ENCODE measurements around the gene EIF4E1B. TPM values are rescaled to one million over a fixed set of nuclear protein-coding genes. Genes with fewer than 3 reads are reported as not detected.

The EIF4E1B gene
- total and polyA plus RNA-seq, 2 donors (not counting 1 experiment from before 2014, with no cell fraction given) = not detected

DNA sequence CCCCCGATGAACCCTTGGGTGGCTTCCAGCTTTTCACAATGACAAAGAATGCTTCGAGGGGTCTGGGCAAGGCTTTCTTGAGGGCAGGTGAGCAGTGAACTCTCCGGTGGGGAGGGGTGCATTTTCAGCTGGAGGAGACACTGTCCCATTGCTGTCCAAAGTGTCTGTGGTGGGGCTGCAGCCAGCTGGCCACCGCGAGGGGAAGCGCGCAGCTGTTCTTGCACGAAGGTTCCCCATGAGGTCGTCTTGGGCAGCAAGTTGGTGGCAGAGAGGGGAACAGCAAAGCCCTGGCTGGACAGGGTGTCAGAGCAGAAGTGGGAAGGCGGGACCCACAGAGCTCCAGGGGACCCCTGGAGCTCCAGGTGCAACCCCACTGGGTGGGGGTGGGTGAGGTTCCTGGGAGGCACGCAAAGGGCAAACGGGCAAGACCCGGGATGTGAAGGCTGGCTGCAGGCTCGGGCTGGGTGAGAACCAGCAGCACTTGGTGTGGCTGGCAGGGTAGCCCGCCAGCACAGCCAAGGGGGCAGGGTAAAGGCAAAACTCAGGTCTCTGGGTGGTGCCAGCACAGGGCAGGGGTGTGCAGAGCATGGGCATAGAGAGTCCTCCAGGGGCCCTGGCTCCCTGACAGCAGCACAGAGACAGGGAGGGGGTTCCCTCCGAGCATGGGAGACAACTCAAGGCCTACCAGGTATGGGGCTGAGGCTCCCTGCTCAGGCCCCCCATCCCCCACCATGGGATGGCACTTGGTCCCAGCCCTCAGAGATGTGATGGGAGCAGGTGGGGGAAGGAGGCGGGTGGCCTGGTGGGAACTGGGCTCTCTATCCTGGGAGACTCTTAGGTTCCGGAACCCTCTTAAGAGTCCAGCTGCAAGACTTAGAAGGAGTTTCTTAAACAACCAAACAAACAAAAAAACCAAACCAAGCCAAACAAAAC is 43.4 kb downstream of the EIF4E1B start:
- no peaks in the 10 kb centered on the region for H3K9me3 ChIP-seq (ENCODE audit: control insufficient read depth, insufficient read depth, low read depth, low read length)
- H4K20me1 ChIP-seq (ENCODE audit: control insufficient read depth, extremely low read depth, insufficient read depth, low read length) = no peaks in the 10 kb centered on the region
- H3K27me3 ChIP-seq (ENCODE audit: control insufficient read depth, insufficient read depth, low read length) = peaks cover 24% of the 10 kb centered on the region
- no peak overlapping the region for H3K9ac ChIP-seq (ENCODE audit: insufficient read depth, low read length)
- DNase-seq (ENCODE audit: low read depth in 2 of 2) = no peak
- no peak overlapping the region for H3K4me3 ChIP-seq (replicated peaks in 1 of 4; ENCODE audit: control extremely low read depth in 1 of 4, insufficient read depth in 1 of 4, low read depth in 3 of 4, low read length in 4 of 4)
- H3K4me1 ChIP-seq (ENCODE audit: control insufficient read depth, extremely low read depth, insufficient read depth, low read length) = peaks cover 5% of the 10 kb centered on the region
- no peaks in the 10 kb centered on the region for H3K36me3 ChIP-seq (ENCODE audit: control insufficient read depth, insufficient read depth, low read length)
- no peaks in the 10 kb centered on the region for H3K79me2 ChIP-seq (ENCODE audit: control insufficient read depth, insufficient read depth, low read length)
- TF ChIP-seq EZH2 (IDR thresholded peaks at IDR 0.05; ENCODE audit: low read length, missing control alignments) = no peak
- TF ChIP-seq, protein P1, sequence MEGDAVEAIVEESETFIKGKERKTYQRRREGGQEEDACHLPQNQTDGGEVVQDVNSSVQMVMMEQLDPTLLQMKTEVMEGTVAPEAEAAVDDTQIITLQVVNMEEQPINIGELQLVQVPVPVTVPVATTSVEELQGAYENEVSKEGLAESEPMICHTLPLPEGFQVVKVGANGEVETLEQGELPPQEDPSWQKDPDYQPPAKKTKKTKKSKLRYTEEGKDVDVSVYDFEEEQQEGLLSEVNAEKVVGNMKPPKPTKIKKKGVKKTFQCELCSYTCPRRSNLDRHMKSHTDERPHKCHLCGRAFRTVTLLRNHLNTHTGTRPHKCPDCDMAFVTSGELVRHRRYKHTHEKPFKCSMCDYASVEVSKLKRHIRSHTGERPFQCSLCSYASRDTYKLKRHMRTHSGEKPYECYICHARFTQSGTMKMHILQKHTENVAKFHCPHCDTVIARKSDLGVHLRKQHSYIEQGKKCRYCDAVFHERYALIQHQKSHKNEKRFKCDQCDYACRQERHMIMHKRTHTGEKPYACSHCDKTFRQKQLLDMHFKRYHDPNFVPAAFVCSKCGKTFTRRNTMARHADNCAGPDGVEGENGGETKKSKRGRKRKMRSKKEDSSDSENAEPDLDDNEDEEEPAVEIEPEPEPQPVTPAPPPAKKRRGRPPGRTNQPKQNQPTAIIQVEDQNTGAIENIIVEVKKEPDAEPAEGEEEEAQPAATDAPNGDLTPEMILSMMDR (conservative IDR thresholded peaks at IDR 0.05 in 1 of 2, IDR thresholded peaks at IDR 0.05 in 1 of 2; ENCODE audit: low read depth in 1 of 2, low read length in 2 of 2) = no peak
- no peak overlapping the region for H3K27ac ChIP-seq (ENCODE audit: insufficient read depth, low read length)
- no peak overlapping the region for H3K4me2 ChIP-seq (ENCODE audit: extremely low read depth, insufficient read depth, low read length)
- no peak overlapping the region for H2AFZ ChIP-seq (ENCODE audit: low read length)

DNA sequence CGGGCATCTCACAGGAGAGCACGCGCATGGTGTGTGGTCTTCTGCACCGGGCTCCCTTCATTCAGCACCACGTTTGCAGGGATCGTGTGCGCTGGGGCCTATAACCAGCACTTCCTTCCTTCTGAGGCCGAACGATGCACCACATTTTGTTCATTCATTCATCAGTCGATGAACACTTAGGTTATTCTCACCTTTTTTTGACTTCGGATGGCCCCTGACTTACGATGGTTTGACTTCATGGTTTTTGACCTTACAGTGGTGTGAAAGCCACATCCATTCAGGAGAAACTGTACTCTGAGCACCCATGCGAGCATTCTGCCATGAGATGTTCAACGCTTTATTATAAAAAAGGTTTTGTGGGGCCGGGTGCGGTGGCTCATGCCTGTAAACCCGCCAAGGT is 44.3 kb downstream of the EIF4E1B start:
- TF ChIP-seq, protein P1 (conservative IDR thresholded peaks at IDR 0.05 in 1 of 2, IDR thresholded peaks at IDR 0.05 in 1 of 2; ENCODE audit: low read depth in 1 of 2, low read length in 2 of 2) = no peak
- TF ChIP-seq EZH2 (IDR thresholded peaks at IDR 0.05; ENCODE audit: low read length, missing control alignments) = no peak
- DNase-seq (ENCODE audit: low read depth in 2 of 2) = no peak
- no peaks in the 10 kb centered on the region for H4K20me1 ChIP-seq (ENCODE audit: control insufficient read depth, extremely low read depth, insufficient read depth, low read length)
- peaks cover 5% of the 10 kb centered on the region for H3K4me1 ChIP-seq (ENCODE audit: control insufficient read depth, extremely low read depth, insufficient read depth, low read length)
- no peak overlapping the region for H3K27ac ChIP-seq (ENCODE audit: insufficient read depth, low read length)
- peaks cover 27% of the 10 kb centered on the region for H3K27me3 ChIP-seq (ENCODE audit: control insufficient read depth, insufficient read depth, low read length)
- H3K9ac ChIP-seq (ENCODE audit: insufficient read depth, low read length) = no peak overlapping the region
- no peaks in the 10 kb centered on the region for H3K36me3 ChIP-seq (ENCODE audit: control insufficient read depth, insufficient read depth, low read length)
- H3K9me3 ChIP-seq (ENCODE audit: control insufficient read depth, insufficient read depth, low read depth, low read length) = no peaks in the 10 kb centered on the region
- H3K4me3 ChIP-seq (replicated peaks in 1 of 4; ENCODE audit: control extremely low read depth in 1 of 4, insufficient read depth in 1 of 4, low read depth in 3 of 4, low read length in 4 of 4) = no peak overlapping the region
- H3K4me2 ChIP-seq (ENCODE audit: extremely low read depth, insufficient read depth, low read length) = no peak overlapping the region
- no peak overlapping the region for H2AFZ ChIP-seq (ENCODE audit: low read length)
- H3K79me2 ChIP-seq (ENCODE audit: control insufficient read depth, insufficient read depth, low read length) = no peaks in the 10 kb centered on the region

DNA sequence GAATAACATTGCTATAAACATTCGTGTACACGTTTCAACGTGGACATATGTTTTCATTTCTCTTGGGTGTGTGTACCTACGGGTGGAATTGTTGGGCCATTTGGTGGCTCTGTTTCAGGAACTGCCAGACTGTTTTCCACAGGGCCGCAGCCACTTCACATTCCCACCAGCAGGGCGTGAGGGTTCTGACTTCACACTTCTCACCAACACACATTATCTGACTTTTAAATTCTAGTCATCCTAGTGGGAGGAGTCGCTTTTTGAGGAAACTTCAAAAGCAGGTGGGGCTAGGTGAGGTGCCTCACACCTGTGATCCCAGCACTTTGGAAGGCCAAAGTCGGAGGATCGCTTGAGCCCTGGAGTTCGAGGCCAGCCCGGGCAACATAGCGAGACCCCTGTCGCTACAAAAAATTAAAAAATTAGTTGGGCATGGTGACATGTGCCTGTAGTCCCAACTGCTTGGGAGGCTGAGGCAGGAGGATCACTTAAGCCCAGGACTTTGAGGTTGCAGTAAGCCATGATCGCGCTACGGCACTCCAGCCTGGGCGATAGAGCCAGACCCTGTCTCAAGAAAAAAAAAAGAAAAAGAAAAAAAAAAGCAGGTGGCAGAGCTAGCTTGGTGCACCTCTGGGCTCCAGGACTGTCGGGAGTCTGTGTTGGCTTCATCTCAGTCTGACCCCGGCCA is 45.3 kb downstream of the EIF4E1B start:
- TF ChIP-seq EZH2 (IDR thresholded peaks at IDR 0.05; ENCODE audit: low read length, missing control alignments) = no peak
- TF ChIP-seq, protein P1 (conservative IDR thresholded peaks at IDR 0.05 in 1 of 2, IDR thresholded peaks at IDR 0.05 in 1 of 2; ENCODE audit: low read depth in 1 of 2, low read length in 2 of 2) = peak; percentile 47 to 65
- H3K9me3 ChIP-seq (ENCODE audit: control insufficient read depth, insufficient read depth, low read depth, low read length) = no peaks in the 10 kb centered on the region
- H3K27me3 ChIP-seq (ENCODE audit: control insufficient read depth, insufficient read depth, low read length) = peaks cover 24% of the 10 kb centered on the region
- H3K27ac ChIP-seq (ENCODE audit: insufficient read depth, low read length) = no peak overlapping the region
- H3K9ac ChIP-seq (ENCODE audit: insufficient read depth, low read length) = no peak overlapping the region
- H3K79me2 ChIP-seq (ENCODE audit: control insufficient read depth, insufficient read depth, low read length) = no peaks in the 10 kb centered on the region
- H4K20me1 ChIP-seq (ENCODE audit: control insufficient read depth, extremely low read depth, insufficient read depth, low read length) = no peaks in the 10 kb centered on the region
- no peak overlapping the region for H3K4me2 ChIP-seq (ENCODE audit: extremely low read depth, insufficient read depth, low read length)
- H2AFZ ChIP-seq (ENCODE audit: low read length) = no peak overlapping the region
- H3K4me1 ChIP-seq (ENCODE audit: control insufficient read depth, extremely low read depth, insufficient read depth, low read length) = peaks cover 5% of the 10 kb centered on the region
- no peaks in the 10 kb centered on the region for H3K36me3 ChIP-seq (ENCODE audit: control insufficient read depth, insufficient read depth, low read length)
- H3K4me3 ChIP-seq (replicated peaks in 1 of 4; ENCODE audit: control extremely low read depth in 1 of 4, insufficient read depth in 1 of 4, low read depth in 3 of 4, low read length in 4 of 4) = no peak overlapping the region
- DNase-seq (ENCODE audit: low read depth in 2 of 2) = peak in 1 of 2 donors; percentile 15
